GM21619 (cell line): Measurements from ENCODE around the gene CBL.

Experiments
- ATAC-seq: cut with Tn5 transposase; IDR thresholded peaks from one replicate; pipeline ENCODE4 v1.9.1; 2021; ENCODE audit not compliant: unreplicated experiment

CBL gene

DNA sequence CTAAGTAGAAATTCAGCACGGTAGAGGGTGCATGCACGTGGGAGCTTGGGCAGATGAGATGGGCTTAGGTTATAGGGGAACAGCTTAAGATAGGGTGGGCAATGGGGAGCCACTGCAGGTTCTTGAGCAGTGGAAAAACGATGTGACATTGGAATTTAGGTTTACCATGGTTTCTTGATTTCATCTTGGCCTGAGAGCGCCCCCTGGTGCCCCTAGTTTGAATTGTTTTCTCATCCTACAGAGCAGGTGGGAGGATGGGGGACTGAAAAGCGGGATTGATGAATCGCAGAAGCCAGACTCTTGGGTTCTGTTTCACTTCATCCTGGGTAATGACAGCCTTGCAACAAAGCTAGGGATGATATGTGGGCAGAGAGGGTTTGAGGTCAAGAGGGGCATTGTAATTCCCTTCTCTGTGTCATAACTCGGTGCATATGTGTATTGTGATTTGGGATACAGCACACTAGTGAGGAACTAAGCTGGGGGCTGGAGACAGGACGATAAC, 117.4 kb downstream of the CBL start:
- no peak for ATAC-seq

DNA sequence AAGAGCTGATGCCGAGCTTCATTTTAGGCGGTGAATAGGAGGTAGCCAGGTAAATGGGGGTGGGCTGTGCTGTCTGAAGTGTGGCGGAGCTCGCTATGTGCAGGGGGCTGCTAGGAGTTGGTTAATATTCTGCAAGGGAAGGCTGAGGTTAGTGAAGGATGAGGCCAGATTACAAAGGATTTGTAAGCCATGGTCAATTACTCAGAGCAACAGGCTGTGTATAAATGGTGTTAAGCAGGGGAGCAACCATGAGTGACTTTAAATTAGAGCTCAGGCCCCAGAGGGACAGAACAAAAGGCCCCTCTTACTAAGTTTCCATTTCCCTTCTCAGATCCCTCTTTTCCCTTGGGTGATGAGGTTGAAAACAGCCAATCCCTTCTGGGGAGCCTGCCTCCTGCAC, 118.0 kb downstream of the CBL start:
- no peak for ATAC-seq

DNA sequence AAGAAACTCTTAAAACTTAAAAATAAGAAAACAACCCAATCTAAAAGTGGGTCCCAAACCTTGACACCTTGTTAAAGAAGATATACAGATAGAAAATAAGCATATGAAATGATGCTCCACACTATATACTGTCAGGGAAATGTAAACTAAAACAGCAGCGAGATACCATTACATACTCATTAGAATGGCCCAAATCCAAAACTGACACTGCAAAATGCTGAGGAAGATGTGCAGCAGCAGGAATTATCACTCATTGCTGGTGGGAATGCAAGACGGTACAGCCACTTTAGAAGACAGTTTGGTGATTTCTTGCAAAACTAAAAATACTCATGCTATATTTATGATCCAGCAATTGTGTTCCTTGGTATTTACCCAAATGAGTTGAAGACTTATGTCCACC, 123.2 kb downstream of the CBL start:
- ATAC-seq = no peak

DNA sequence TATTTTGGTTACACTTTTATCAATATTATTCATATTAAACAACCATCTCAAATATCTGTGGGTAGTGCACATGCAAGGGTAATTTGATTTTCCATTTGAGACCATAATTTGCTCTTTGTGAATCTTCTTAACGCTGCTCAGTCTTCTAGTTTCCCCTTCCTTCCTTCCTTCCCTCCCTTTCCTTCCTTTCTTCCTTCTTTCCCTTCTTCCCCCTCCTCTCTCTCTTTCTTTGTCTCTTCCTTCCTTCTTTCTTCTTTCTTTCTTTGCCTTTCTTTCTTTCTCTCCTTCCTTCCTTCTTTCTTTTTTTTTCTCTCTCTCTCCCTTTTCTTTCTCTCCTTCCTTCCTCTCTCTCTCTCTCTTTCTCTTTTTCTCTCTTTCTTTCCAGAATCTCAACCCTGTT, 124.1 kb downstream of the CBL start:
- ATAC-seq = no peak

DNA sequence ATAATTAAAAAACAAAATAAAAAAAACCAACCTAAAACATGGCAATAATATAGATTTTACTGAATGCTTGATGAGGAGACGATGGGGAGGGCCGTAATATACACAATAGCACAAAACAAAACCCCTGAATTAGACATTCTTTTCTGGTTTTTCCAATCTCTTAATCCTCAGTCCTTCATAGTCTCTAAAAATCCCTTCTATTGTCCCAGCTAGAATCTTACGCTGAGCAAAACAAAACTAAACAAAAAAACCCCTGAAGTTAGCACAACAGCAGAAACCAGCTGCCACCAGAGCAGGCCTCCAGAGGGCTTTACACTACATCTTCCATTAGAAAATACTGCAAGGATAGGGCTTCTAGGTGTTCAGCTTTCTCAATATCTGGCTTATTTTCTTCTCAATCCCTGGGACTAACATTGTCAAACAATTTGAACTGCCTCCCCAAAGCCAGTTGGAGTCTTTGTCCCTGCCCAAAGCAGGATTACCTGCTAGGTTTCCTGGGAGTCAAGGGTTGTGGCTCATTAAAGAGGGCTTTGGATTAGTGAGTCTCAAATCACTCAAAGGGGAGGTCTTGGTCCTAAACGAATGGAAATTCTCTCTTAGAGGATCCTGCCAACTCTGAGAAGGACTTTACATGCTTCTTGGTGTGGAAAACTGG, 126.1 kb downstream of the CBL start:
- no peak for ATAC-seq

DNA sequence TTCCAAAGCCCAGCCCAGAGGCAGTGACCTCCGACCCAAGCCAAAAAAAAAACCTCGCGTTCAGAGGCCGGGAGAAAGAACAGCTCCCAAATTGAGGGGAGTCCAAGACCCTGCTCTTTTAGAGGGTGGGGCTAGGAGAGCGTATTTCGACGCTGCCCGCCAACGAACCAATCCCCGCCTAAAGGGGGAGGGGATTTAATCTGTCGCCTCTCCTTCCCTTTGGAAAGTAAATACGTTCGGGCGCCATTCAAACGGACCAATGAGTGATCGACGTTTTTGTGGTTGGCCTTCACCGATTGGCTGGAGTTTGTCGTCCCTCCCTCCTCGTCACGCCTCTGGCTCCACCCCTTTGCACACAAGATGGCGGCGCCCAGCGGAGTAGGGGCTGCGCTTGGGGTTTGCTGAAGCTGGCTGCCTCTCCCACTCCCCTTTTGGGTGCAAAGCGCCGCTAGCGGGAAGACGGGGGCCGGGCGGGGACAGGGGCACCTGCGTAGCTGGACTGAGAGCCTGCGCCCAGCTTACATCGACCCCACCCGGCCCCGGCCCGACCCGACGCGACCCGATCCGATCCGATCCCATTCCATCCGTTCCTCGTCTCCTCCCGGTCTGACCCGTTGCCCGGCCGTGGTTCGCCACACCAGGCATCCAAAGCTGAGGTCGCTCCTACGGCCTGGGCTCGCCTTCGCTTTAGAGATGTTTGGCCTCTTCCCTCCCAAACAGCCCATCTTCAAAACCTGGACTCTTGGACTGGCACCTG, 128.2 kb downstream of the CBL start, which contains the start of gene RNF26:
Gene RNF26 (plus strand): TSS at position 354 of the 757 bp plus-strand sequence. CDS start 596 bp downstream, outside the sequence.
- peak; percentile 96 for ATAC-seq

DNA sequence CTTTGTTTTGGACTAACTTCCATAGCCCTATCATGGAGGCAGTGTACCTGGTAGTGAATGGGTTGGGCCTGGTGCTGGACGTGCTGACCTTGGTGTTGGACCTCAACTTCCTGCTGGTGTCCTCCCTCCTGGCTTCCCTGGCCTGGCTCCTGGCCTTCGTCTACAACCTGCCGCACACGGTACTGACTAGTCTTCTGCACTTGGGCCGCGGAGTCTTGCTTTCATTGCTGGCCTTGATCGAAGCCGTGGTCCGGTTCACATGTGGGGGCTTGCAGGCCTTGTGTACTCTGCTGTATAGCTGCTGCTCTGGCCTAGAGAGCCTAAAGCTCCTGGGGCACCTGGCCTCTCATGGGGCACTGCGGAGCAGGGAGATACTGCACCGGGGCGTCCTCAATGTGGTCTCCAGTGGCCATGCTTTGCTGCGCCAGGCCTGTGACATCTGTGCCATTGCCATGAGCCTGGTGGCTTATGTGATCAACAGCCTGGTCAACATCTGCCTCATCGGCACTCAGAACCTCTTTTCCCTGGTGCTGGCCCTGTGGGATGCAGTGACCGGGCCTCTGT, 129.0 kb downstream of the CBL start:
- ATAC-seq = no peak

DNA sequence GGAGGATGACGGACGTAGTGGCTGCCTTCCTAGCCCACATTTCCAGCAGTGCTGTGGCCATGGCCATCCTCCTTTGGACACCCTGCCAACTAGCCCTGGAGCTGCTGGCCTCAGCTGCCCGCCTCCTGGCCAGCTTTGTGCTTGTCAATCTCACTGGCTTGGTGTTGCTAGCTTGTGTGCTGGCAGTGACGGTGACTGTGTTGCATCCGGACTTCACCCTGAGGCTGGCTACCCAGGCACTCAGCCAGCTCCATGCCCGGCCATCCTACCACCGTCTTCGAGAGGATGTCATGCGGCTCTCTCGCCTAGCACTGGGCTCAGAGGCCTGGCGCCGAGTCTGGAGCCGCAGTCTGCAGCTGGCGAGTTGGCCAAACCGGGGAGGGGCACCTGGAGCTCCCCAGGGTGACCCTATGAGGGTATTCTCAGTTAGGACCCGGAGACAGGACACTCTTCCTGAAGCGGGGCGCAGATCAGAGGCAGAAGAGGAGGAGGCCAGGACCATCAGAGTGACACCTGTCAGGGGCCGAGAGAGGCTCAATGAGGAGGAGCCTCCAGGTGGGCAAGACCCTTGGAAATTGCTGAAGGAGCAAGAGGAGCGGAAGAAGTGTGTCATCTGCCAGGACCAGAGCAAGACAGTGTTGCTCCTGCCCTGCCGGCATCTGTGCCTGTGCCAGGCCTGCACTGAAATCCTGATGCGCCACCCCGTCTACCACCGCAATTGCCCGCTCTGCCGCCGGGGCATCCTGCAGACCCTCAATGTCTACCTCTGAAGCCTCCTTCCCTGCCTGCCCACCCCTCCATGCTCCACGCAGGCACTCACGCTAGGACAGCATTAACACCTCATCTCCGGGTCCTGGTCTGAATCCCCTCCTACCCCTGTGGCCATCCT, 129.8 kb downstream of the CBL start:
- no peak for ATAC-seq

DNA sequence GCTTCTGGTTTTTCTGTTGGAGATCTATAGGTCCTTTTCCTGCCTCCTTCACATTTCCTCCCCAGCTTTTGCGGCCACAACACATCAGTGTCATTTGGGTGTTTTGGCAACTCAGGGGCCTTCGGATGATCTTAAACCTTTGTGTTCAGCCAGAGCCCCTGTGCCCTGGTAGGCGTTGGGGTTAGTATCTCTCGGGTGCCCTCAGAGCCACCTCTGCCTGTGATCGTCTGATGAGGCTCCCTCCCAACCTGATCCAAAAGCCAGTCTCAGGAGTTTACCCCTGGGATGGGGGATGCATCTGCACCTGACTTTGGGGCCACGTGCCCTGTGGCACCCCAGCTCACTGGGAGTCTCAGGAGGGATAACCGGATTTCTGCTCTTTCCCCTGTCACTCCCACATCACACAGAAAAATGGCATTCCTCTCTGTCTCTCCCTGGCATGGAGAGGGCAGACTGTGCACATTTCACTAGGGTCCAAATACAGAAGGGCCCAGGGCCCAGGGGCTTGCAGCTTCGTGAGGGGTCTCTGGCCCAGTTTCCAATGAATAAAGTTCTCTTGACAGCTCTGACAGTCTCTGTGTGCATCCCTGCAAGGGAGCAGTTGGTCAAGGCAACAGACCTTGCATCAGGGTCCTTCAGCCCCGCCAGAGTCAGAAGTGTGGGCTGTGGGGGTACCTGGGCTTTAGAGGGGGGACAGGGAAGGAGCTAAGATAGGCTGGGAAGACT, 130.8 kb downstream of the CBL start:
- ATAC-seq = no peak

DNA sequence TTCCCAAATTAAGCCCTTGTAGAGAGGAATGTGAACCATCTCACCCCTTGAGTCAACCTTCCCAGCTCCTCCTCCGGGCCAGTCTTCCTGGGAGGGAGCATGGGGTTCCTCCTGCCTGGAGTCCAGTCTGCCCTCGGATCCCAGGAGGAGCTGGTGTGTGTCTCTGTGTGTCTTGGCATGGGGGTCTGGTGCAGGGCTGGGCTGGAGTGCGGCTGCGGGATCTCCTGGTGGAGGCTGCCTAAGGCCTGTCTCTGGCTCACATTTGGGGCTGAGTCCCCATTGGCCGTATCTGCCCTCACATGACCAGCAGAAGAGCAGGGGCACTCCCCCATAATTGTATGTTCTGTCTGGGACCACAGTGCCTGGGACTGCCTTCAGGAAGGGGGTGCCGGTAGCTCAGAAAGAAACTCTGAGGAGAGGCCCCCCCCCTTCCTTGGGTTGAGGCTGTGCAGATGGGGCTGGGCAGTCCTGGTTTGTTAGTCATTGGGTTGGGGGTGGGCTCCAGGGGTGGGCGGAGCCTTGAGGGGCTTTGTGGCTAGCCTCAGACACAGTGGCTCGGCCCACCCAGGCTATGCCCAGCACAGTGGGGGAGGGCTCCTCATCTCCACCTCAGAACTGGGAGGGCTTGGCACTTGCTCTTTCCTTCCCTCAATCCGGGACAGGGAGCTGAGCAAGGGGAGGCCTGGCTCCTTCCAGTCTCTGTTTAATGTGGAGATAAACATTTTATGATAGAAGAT, 131.6 kb downstream of the CBL start:
- no peak for ATAC-seq

DNA sequence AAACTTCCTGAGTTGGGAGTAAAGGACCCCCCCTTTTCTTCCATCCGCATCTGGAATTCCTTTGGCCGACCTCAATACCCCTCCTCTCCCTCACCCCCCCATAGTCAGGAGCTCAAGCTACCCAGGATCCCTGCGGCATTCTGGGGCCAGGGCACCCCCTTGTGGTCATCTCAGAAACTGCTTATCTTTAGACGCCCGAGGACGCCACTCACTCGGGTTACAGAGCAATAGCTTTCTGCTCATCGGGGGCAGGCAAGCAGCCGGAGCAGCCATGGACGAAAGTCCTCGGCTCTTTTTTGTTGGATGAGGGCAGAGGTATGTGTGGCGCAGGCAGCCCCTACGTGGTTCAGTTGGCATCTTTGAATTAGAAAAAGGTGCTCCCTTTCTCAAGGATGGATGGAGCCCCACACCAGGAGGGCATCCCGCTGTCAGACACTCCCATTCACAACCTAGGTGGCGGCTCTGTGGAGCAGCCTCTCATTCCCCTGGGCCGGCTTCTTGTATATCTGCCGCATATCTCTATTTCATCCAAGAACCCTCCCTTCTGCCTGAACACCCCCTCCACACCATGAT, 132.3 kb downstream of the CBL start:
- no peak for ATAC-seq

DNA sequence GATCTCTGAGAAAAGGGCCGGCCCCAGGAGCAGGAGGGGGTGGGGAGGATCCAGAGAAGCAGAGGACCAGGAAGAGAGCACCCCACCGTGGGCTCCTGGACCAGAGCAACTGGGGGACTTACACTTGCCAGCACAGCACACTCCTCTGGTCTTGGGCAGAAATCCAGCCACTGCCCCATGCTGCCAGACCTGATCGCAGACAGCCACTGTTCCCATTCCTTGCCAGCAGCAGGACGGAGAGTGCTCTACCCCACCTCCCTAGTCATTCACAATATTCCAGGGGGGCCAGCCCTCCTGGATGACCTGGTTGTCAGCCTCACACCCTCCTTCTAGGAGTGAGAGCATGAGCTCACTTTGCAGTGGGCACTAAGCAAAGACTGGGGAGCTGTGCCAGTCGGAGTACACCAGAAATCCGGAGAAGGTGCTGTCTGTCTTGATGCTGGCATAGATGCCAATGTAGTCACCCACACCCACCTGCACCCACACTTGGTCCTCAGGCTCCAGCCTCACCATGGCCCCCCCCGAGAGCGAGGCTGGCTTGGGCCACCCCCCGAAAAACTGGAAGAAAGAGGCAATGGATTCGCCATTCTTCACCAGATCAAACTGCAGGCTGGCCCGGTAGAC, 132.9 kb downstream of the CBL start:
- no peak for ATAC-seq

DNA sequence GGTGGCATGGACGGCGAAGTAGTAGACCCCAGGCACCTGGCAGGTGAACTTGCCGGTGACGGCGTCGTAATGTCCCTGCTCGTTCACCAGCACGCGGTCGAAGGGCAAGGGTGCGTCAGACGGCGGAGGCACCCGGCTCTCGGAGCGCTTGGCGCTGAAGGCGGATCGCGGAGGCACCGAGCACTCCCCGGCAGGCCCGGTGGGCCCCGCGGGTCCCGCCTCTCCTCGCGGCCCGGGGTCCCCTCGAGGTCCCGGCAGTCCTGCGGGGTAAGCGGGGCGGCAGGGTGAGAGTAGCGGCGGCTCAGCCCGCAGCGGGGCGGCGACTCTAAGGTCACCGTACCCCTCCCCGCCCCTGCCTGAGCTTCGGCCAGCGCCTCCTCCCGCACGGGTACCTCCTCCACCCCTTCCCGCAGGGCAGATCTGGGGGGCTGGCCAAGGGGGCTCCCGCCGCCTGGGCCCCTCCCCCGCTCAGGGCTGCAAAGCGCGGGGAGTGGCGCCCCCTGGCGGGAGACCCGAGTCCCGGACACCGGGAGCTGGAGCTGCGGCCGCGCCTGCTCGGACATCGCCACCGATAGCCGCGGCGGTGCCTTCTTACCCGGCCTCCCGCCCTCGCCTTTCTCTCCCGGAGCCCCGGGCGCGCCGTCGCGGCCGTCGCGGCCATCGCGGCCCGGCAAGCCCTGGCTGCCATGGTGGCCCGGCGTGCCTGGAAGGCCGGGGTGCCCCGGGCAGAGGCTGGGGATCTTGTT, 133.6 kb downstream of the CBL start:
- no peak for ATAC-seq

DNA sequence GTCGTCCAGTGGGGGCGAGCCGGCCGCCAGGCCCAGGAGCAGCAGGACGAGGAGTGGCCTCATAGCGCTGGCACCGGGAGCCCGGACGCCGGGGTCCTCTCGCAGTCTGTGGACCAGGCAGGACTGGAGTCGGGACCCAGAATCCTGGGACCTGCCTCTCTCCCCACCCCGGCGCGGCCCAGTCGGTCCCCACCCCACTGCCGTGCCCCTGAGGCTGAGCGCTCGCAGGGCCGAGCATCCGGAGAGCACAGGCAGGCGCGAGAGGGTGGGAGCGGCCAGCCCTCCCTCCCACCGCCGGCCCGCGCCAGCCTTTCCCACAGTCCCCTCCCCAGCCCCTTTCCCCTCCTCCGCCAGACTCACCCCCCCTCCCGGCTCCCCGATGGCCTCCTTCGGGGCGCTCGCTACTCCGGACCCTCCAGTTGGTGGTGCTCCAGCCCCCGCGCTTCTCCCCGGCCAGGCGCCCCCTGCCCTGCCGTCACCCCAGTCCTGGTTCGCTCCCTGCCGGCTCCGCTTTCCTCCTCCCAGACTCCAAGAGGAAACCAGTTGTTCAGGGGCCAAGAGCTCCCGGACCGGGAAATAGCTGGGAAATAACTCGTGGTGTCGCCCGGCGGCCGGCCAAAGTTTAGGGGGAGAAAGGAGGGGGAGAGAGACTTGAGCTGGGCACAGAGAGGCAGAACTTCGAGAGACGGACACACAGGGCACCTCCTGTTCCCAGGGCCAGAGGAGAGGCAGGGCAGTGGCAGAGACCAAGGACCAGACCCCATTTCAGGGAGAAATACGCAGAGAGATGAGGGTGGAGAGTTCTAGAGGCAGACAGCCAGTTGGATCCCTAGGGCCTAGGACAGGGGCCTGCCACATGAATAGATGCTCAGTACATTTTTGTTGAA, 134.4 kb downstream of the CBL start, which contains the start of gene C1QTNF5:
Gene C1QTNF5 (minus strand): TSS at position 549 of the 887 bp plus-strand sequence. CDS start 486 bp downstream, at position 63.
- ATAC-seq = no peak

DNA sequence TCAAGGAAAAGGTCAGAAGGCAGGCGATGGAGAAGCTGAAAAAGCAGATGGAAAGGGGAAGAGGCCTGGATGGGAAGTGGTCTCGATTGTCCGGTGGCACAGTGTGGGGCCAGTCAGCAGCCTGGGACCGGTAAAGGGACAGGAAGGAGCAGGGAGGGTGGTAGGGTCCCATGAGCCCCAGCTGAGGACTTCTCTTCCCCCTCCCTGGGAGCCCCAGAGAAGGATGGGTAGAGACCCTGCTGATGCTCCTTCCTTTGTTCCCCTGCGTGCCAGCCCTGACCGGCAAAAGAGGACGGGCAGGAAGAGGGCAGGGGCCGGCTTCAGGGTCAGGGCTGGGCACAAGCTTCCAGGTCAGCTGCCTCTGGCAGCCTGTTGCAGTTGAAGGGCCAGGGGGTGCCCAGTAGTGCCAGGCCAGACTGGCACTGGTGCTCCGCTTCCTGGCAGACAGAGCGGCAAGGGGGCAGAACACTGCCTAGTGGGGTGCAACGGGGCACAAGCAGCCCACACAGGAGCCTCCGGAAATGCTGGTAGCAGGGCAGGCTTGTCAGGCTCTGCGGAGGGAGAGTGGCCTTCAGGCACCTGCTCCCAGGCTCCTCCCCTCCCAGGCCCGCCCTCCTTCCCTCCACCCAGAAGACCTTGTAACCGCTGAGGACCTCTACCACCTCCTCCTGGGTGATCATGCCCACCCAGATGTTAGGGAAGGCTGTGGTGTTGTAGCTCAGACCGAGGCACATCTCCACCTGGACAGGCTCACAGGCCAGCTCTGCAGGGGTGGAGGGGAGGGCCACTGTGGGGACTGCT, 135.3 kb downstream of the CBL start:
- ATAC-seq = no peak

DNA sequence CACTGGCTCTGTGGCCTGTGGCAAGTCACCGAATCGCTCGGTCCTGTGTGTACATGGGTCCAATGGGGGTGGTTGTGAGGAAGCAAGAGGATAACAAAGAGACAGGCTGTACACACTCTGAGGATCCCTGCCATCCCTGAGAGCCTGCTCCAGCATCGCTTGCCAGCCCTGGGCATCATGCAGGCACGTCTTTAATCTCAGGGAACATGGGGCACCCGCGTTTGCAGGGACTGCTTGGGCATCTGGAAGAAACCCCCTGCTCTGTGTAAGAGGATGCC, 135.8 kb downstream of the CBL start:
- no peak for ATAC-seq
